Common myeloid progenitor, CD34-positive (primary cell): Measurements from ENCODE around the gene SLCO3A1.

Source experiments
- CTCF ChIA-PET: fragments of 350-600 bp; sonication (Branson Sonifier 250); formaldehyde crosslinking; loops from one replicate; lab custom pipeline; 2021; ENCODE audit warnings: antibody characterized with exemption; lab: Charles Lee
- POLR2A ChIA-PET: fragments of 350-600 bp; sonication (Branson Sonifier 250); formaldehyde crosslinking; loops from one replicate; lab custom pipeline; 2021; ENCODE audit warnings: antibody characterized with exemption; lab: Charles Lee
- DNase-seq, 3 donors: peaks; one replicate each; pipeline versions ENCODE4 v3.0.0 to v3.0.0-alpha.2; 2013
- H3K27ac ChIP-seq, 2 experiments: 1 replicate in 1 of 2; 2 replicates in 1 of 2; pipeline ENCODE4 v1.7.0; 2013; ENCODE audit warnings: inconsistent platforms in 2 of 2, low read length in 2 of 2, mild to moderate bottlenecking in 2 of 2, low read depth in 1 of 2, moderate library complexity in 1 of 2; ENCODE audit not compliant: severe bottlenecking in 2 of 2, insufficient read depth in 1 of 2, poor library complexity in 1 of 2
- H3K27me3 ChIP-seq, 5 experiments: replicated peaks in 2 of 5; 1 replicate in 3 of 5; 2 replicates in 2 of 5; pipeline versions ENCODE4 v1.6.1 to v1.7.0; 2013; ENCODE audit warnings: low read length in 4 of 5, mild to moderate bottlenecking in 2 of 5, moderate library complexity in 2 of 5, inconsistent platforms in 1 of 5; ENCODE audit not compliant: insufficient read depth in 5 of 5, control insufficient read depth in 4 of 5
- H3K36me3 ChIP-seq, 4 experiments: 1 replicate in 2 of 4; 2 replicates in 2 of 4; pipeline versions ENCODE4 v1.6.1 to v1.7.0; 2013; ENCODE audit warnings: low read length in 3 of 4, control low read depth in 1 of 4, mild to moderate bottlenecking in 1 of 4; ENCODE audit not compliant: control insufficient read depth in 4 of 4, insufficient read depth in 4 of 4
- H3K4me1 ChIP-seq, 4 experiments: 1 replicate in 3 of 4; 2 replicates in 1 of 4; pipeline versions ENCODE4 v1.6.1 to v1.7.1; 2013; ENCODE audit warnings: low read length in 3 of 4, mild to moderate bottlenecking in 3 of 4, control low read depth in 1 of 4, inconsistent platforms in 1 of 4, moderate library complexity in 1 of 4; ENCODE audit not compliant: control insufficient read depth in 4 of 4, insufficient read depth in 4 of 4; ENCODE audit errors: control extremely low read depth in 1 of 4
- H3K4me3 ChIP-seq, 7 experiments: 1 replicate in 4 of 7; 2 replicates in 3 of 7; pipeline versions ENCODE4 v1.5.1 to v1.7.0; 2013; ENCODE audit warnings: mild to moderate bottlenecking in 7 of 7, low read length in 6 of 7, moderate library complexity in 6 of 7, inconsistent platforms in 2 of 7, low read depth in 2 of 7, control low read depth in 1 of 7; ENCODE audit not compliant: insufficient read depth in 4 of 7, control insufficient read depth in 1 of 7; ENCODE audit errors: extremely low read depth in 1 of 7
- H3K9me3 ChIP-seq, 5 experiments: 1 replicate in 4 of 5; 2 replicates in 1 of 5; pipeline versions ENCODE4 v1.6.1 to v1.7.1; 2013; ENCODE audit warnings: low read length in 4 of 5, mild to moderate bottlenecking in 2 of 5, inconsistent platforms in 1 of 5, low read depth in 1 of 5, moderate library complexity in 1 of 5; ENCODE audit not compliant: control insufficient read depth in 4 of 5, insufficient read depth in 2 of 5; ENCODE audit errors: control extremely low read depth in 1 of 5
- WGBS: methylation state at CpG from one replicate; pipeline ENCODE4 v1.1.5; 2013; ENCODE audit not compliant: insufficient coverage; 5-methylcytosine and 5-hydroxymethylcytosine counted together

SLCO3A1 gene

GRCh38 chr15:92012881-92013280 lies 159.4 kb downstream of the SLCO3A1 start:
- DNase-seq = no peak
- no peaks in the 10 kb centered on the region for H3K27me3 ChIP-seq
- ChIA-PET POLR2A (no interaction called here), CTCF (interaction anchor here (0.6 kb wide), 1 partner anchor 1819 kb away, joined by 3 read pairs; no protein-coding TSS in a partner anchor)
- H3K4me3 ChIP-seq = no peak overlapping the region
- no peak overlapping the region for H3K27ac ChIP-seq
- peaks cover 5 to 52% (median 41%) of the 10 kb centered on the region in 4 experiments for H3K4me1 ChIP-seq
- no peaks in the 10 kb centered on the region for H3K9me3 ChIP-seq
- H3K36me3 ChIP-seq = no peaks in the 10 kb centered on the region
- WGBS = 100% methylated on average over 6 of the region's 6 CpGs

- Histone ChIP-seq H3K27ac (peak overlapping the region; percentile 4 to 62), H3K27me3 (no peaks in the 10 kb centered on the region), H3K4me3 (peak overlapping the region in 4 of 7 experiments; percentile 4 to 40 (median 16)), H3K9me3 (no peaks in the 10 kb centered on the region), H3K4me1 (peaks cover 5 to 43% (median 41%) of the 10 kb centered on the region in 4 experiments), H3K36me3 (no peaks in the 10 kb centered on the region)
- CTCF ChIA-PET = interaction anchor here (1.1 to 1.8 kb wide), 3 partner anchors 10 to 64 kb away, joined by 3 to 5 read pairs (median 3); no protein-coding TSS in a partner anchor
- DNase-seq = peak; percentile 23 to 80 (median 61)
- 10% methylated on average over 3 of the region's 6 CpGs for WGBS
- POLR2A ChIA-PET = no interaction called here
These were observed 160.9 kb downstream of the SLCO3A1 start for GRCh38 chr15:92014281-92015030.

DNA sequence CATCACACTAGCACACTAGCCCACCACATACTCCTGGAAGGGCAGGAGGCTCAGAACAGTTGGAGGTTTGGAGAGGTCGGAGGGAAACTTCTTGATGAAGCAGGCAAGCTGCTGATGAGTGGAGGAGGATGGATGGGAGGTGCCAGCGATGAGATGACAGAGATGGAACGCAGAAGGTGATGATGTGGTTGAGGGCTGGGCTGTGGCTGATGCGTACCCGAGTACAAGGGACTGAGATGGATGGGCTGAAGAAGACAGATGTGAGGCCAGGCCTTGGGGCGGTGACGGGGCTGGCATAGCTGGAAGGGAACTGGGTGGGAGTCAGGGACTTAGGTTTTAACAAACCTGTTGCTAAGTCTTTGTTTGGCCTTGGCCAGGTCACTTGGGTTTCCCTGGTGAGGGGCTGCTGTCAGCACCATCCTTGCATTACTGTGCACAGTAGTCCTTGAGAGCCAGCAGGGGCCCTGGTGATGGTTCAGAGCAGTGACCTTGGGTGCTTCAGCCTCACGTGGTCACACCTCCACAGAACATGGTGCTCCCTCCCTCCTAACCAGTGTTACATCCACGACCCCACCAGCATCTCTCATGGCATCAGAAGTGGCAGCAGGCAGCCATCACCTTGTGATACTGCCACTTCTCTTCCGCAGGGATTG lies 164.5 kb downstream of the SLCO3A1 start:
- ChIA-PET CTCF (interaction anchor here (1.3 kb wide), 1 partner anchor 26 kb away, joined by 3 read pairs; no protein-coding TSS in a partner anchor), POLR2A (no interaction called here)
- no peak for DNase-seq
- H3K36me3 ChIP-seq = no peaks in the 10 kb centered on the region
- no peak overlapping the region for H3K4me3 ChIP-seq
- 95% methylated on average over 9 of the region's 10 CpGs for WGBS
- H3K27ac ChIP-seq = no peak overlapping the region
- peaks cover 5 to 41% (median 34%) of the 10 kb centered on the region in 4 experiments for H3K4me1 ChIP-seq
- H3K27me3 ChIP-seq = no peaks in the 10 kb centered on the region
- H3K9me3 ChIP-seq = no peaks in the 10 kb centered on the region

DNA sequence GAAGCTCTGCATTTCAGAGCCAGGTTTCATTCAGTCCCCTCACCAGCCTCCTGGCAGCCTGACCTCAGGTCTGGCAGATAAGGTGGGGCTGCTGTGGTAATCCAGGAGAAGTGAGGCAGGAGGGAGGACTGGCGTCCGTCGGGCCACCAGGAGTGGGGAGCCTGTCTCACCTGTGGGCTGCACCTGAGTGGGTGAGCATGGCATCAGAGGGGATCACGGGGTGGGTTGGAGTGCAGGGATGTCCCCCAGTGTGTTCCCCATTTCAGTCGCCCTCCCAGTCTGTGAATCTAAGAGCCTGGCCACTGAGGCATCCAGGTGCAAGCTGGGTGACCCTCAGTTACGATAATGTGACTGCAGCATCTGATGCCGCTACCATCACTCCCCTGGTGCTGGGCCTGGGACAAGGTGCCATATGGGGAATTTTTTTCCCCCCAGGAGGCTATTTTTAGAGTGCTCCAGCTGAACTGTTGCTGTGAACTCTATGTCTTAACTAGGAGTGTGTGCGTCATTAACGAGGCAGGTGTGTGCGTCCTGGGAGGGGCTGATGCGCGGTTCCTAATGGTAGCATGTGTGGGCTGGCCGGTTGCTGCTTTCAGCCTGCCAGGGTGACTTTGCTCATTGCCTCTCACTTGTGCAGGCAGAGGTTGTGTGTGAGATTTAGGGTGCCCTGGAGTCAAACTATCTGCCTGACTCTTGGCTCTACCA lies 165.2 kb downstream of the SLCO3A1 start:
- no peaks in the 10 kb centered on the region for H3K27me3 ChIP-seq
- no peaks in the 10 kb centered on the region for H3K36me3 ChIP-seq
- WGBS = 92% methylated on average over 12 of the region's 13 CpGs
- H3K4me3 ChIP-seq = no peak overlapping the region
- DNase-seq = no peak
- no peak overlapping the region for H3K27ac ChIP-seq
- peaks cover 4 to 34% (median 28%) of the 10 kb centered on the region in 4 experiments for H3K4me1 ChIP-seq
- POLR2A ChIA-PET = no interaction called here
- CTCF ChIA-PET = interaction anchor here (0.8 kb wide), 1 partner anchor 23 kb away, joined by 3 read pairs; no protein-coding TSS in a partner anchor
- no peaks in the 10 kb centered on the region for H3K9me3 ChIP-seq

DNA sequence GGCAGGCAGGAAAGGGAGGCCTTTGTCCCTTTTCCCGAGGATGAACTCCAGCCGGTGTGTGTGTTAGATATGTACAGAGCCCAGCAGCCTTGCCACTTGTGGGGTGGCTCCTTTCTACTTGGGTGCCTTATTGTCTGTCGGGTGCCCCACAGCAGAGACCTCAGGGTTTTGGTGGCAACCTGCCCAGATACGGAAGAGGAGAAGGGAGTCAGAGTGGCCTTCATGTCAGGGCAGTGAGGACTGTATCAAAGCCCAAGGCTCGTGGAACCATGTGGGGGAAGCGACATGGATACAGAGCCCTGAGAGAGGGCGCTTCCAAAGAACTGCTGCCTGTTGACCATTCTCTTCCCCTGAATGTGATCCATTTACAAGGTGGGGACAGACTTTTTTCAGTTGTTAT lies 166.2 kb downstream of the SLCO3A1 start:
- no peak for DNase-seq
- no peaks in the 10 kb centered on the region for H3K36me3 ChIP-seq
- no peaks in the 10 kb centered on the region for H3K27me3 ChIP-seq
- H3K4me3 ChIP-seq = no peak overlapping the region
- ChIA-PET POLR2A (no interaction called here), CTCF (interaction anchor here (0.7 to 0.8 kb wide), 2 partner anchors 24 to 26 kb away, joined by 3 read pairs; no protein-coding TSS in a partner anchor)
- 44% methylated on average over 4 of the region's 7 CpGs for WGBS
- H3K27ac ChIP-seq = no peak overlapping the region
- H3K9me3 ChIP-seq = no peaks in the 10 kb centered on the region
- H3K4me1 ChIP-seq = peaks cover 4 to 24% (median 18%) of the 10 kb centered on the region in 4 experiments

GRCh38 chr15:92020207-92020606 lies 166.7 kb downstream of the SLCO3A1 start:
- Histone ChIP-seq H3K4me3 (no peak overlapping the region), H3K27ac (no peak overlapping the region), H3K36me3 (no peaks in the 10 kb centered on the region), H3K27me3 (no peaks in the 10 kb centered on the region), H3K4me1 (peaks cover 0 to 19% (median 13%) of the 10 kb centered on the region in 4 experiments), H3K9me3 (no peaks in the 10 kb centered on the region)
- CTCF ChIA-PET = no interaction called here
- WGBS = 100% methylated on average over 2 of the region's 2 CpGs
- DNase-seq = no peak
- POLR2A ChIA-PET = no interaction called here
